ENCODE results near the gene PIGH. TPM values are rescaled to one million over a fixed set of nuclear protein-coding genes. Genes with fewer than 3 reads are reported as not detected.

The PIGH gene
- polyA plus RNA-seq, 2 of the 4 experiments (the other 2 are of a cell fraction): 21.1 to 37.2 TPM

GRCh38 chr14:67646131-67646530 lies 46.1 kb upstream of the PIGH start:
- no peak overlapping the region for H3K4me2 ChIP-seq
- H3K9me3 ChIP-seq: no peaks in the 10 kb centered on the region
- ChIA-PET CTCF (no interaction called here), POLR2A (no interaction called here)
- WGBS (ENCODE audit: missing lambda C conversion rate): 89% methylated on average over 3 of the region's 3 CpGs
- no peak for FAIRE-seq
- H3K4me1 ChIP-seq: no peaks in the 10 kb centered on the region
- no peak overlapping the region for H3K4me3 ChIP-seq
- peak; percentile 42 for TF ChIP-seq MAFK (IDR thresholded peaks at IDR 0.05; ENCODE audit: partially characterized antibody)
- TF ChIP-seq EHMT2 (IDR thresholded peaks at IDR 0.05; ENCODE audit: low read depth): no peak
- DNase-seq (ENCODE audit: low read depth in 1 of 2, low spot score in 1 of 2): no peak
- no peak overlapping the region for H3K27ac ChIP-seq
- no peak for ATAC-seq

- ATAC-seq: no peak
- TF ChIP-seq RARB (CRISPR knock-in tag; IDR thresholded peaks at IDR 0.05): no peak
- no peak for TF ChIP-seq NR3C1 (IDR thresholded peaks at IDR 0.05)
- no peak for TF ChIP-seq KDM5A (IDR thresholded peaks at IDR 0.05)
- no peak for TF ChIP-seq E2F6 (IDR thresholded peaks at IDR 0.05; ENCODE audit: borderline replicate concordance, low read depth)
- Histone ChIP-seq H3K4me1 (no peaks in the 10 kb centered on the region), H3K4me2 (no peak overlapping the region), H3K27ac (no peak overlapping the region), H3K4me3 (no peak overlapping the region), H3K9me3 (no peaks in the 10 kb centered on the region)
- WGBS (ENCODE audit: missing lambda C conversion rate): 92% methylated on average over 5 of the region's 5 CpGs
- no peak for FAIRE-seq
- no peak for DNase-seq (ENCODE audit: low read depth in 1 of 2, low spot score in 1 of 2)
- ChIA-PET CTCF (interaction anchor here (2.7 kb wide), 1 partner anchor 27 kb away, joined by 9 read pairs; no protein-coding TSS in a partner anchor), POLR2A (no interaction called here)
Measured at GRCh38 chr14:67645414-67645813, 45.3 kb upstream of the PIGH start.

- no peak for ATAC-seq
- no peak for TF ChIP-seq ATOH8 (CRISPR knock-in tag; IDR thresholded peaks at IDR 0.05; ENCODE audit: low read depth)
- ChIA-PET CTCF (interaction anchor here (1.1 to 2.7 kb wide), 3 partner anchors 9 to 26 kb away, joined by 5 to 9 read pairs (median 9); no protein-coding TSS in a partner anchor), POLR2A (no interaction called here)
- H3K27ac ChIP-seq: no peak overlapping the region
- no peak overlapping the region for H3K4me3 ChIP-seq
- FAIRE-seq: no peak
- no peak for DNase-seq (ENCODE audit: low read depth in 1 of 2, low spot score in 1 of 2)
- no peaks in the 10 kb centered on the region for H3K4me1 ChIP-seq
- H3K4me2 ChIP-seq: no peak overlapping the region
- 83% methylated on average over 2 of the region's 2 CpGs for WGBS (ENCODE audit: missing lambda C conversion rate)
- no peaks in the 10 kb centered on the region for H3K9me3 ChIP-seq
Measured at GRCh38 chr14:67644428-67644827, 44.4 kb upstream of the PIGH start.

- no peak for TF ChIP-seq POLR2AphosphoS2 (conservative IDR thresholded peaks at IDR 0.05; ENCODE audit: low read length)
- WGBS (ENCODE audit: missing lambda C conversion rate): 68% methylated on average over 1 of the region's 1 CpG
- no peaks in the 10 kb centered on the region for H3K4me1 ChIP-seq
- ATAC-seq (0 out of 6 replicates have a peak, but pooled peaks of 1 of the 2 experiments have one; percentile 21), DNase-seq (ENCODE audit: low read depth in 1 of 2, low spot score in 1 of 2) (no peak), FAIRE-seq (no peak)
- POLR2A ChIA-PET: interaction anchor here (0.6 kb wide), 1 partner anchor 20 kb away, joined by 4 read pairs; no protein-coding TSS in a partner anchor
- H3K27ac ChIP-seq: no peak overlapping the region
- H3K9me3 ChIP-seq: no peaks in the 10 kb centered on the region
- H3K4me2 ChIP-seq: no peak overlapping the region
- CTCF ChIA-PET: interaction anchor here (0.6 to 2.7 kb wide), 5 partner anchors 9 to 1101 kb away, joined by 3 to 9 read pairs (median 5); no protein-coding TSS in a partner anchor
- H3K4me3 ChIP-seq: no peak overlapping the region
Measured at GRCh38 chr14:67643713-67644112, 43.6 kb upstream of the PIGH start.

- WGBS (ENCODE audit: missing lambda C conversion rate): 87% methylated on average over 5 of the region's 5 CpGs
- H3K4me1 ChIP-seq: no peaks in the 10 kb centered on the region
- no peak for ATAC-seq
- H3K27ac ChIP-seq: no peak overlapping the region
- H3K9me3 ChIP-seq: no peaks in the 10 kb centered on the region
- no peak overlapping the region for H3K4me3 ChIP-seq
- DNase-seq (ENCODE audit: low read depth in 1 of 2, low spot score in 1 of 2): no peak
- no peak overlapping the region for H3K4me2 ChIP-seq
- no peak for FAIRE-seq
- ChIA-PET CTCF (interaction anchor here (0.9 to 1.5 kb wide), 3 partner anchors 11 to 22 kb away, joined by 3 to 4 read pairs (median 3); partner anchors contain the start of gene ARG2), POLR2A (no interaction called here)
- no peak for TF ChIP-seq HOXB5 (CRISPR knock-in tag; IDR thresholded peaks at IDR 0.05)
- TF ChIP-seq BHLHE40 (IDR thresholded peaks at IDR 0.05; ENCODE audit: low read depth, low read length): no peak
- TF ChIP-seq FOXS1 (CRISPR knock-in tag; IDR thresholded peaks at IDR 0.05): no peak
- TF ChIP-seq E2F6 (IDR thresholded peaks at IDR 0.05; ENCODE audit: borderline replicate concordance, low read depth): no peak
- no peak for TF ChIP-seq HMGXB4 (CRISPR knock-in tag; IDR thresholded peaks at IDR 0.05; ENCODE audit: borderline replicate concordance)
- TF ChIP-seq HOXB13 (CRISPR knock-in tag; IDR thresholded peaks at IDR 0.05; ENCODE audit: low read depth): no peak
- TF ChIP-seq EHMT2 (IDR thresholded peaks at IDR 0.05; ENCODE audit: low read depth): no peak
- TF ChIP-seq SREBF2 (IDR thresholded peaks at IDR 0.05): no peak
- no peak for TF ChIP-seq ZNF302 (CRISPR knock-in tag; IDR thresholded peaks at IDR 0.05)
- TF ChIP-seq JUN (IDR thresholded peaks at IDR 0.05): no peak
- TF ChIP-seq ZC3H11A (IDR thresholded peaks at IDR 0.05): no peak
- TF ChIP-seq ELK1 (IDR thresholded peaks at IDR 0.05; ENCODE audit: low read depth, low read length): no peak
- no peak for TF ChIP-seq KDM5A (IDR thresholded peaks at IDR 0.05)
- TF ChIP-seq POLR2AphosphoS2 (conservative IDR thresholded peaks at IDR 0.05; ENCODE audit: low read length): no peak
- TF ChIP-seq CHD4 (IDR thresholded peaks at IDR 0.05; ENCODE audit: borderline replicate concordance): no peak
Measured at GRCh38 chr14:67641902-67642749, 42.1 kb upstream of the PIGH start.
